ENCODE data around the gene CDC73. TPM values are rescaled to one million over a fixed set of nuclear protein-coding genes. Genes with fewer than 3 reads are reported as not detected.
"Not testable (repeated sequence)": the region's sequence is repeated elsewhere in the genome, so short reads cannot be mapped to it uniquely, and the experiment has no call there.

Gene CDC73
- polyA plus RNA-seq, 12 donors = 26.0 to 58.0 (median 32.6) TPM; not detected in 1

DNA sequence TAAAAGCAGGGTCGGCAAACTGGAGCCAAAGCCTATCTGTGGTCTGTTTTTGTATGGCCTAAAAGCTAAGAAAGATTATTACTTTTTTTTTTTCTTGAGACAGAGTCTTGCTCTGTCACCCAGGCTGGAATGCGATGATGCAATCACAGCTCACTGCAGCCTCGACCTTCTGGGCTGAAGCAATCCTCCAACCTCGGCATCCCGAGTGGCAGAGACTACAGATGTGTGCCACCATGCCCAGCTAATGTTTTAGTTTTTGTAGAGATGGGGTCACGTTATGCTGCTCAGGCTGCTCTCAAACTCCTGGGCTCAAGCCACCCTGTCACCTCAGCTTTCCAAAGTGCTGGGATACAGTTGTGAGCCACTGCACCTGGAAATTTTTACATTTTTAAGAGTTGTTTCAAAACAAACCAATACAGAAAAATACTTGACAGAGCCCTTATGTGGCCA lies 10.2 kb upstream of the CDC73 start:
- DNase-seq = no peak

DNA sequence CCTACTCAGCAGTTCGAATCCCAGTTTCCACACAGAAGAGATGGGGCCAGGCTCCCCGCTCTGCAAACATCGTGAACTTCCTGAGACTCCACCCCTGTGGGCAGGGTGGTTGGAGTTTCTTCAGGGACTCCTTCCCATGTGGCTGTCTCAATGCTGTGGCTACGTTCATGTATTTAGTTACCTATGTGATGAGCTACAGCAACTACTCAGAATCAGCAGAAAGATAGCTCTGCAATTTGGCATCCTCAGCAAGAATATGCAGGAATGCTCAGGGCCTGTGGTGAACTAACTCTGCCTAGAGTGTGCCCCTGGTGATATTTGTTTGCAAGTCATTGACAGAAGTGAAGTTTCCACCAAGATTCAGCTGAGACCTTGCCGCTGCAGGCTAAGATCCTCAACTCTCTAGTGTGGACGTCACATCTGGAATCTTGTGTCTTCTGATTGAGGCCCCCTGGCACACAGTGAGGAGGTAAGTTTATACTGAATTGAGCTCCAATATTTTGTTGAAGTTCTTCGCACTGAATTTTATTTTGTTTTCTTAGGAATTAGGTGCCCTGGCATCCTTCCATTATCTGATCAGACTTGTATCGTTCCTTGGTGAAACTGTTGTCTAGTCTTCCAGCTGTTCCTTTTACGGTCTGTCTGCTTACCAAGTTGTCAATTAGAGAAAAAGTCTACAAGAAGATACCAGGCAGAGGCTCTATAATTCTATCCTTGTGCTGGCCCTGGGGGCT lies 8.4 kb upstream of the CDC73 start:
- no peak for DNase-seq

DNA sequence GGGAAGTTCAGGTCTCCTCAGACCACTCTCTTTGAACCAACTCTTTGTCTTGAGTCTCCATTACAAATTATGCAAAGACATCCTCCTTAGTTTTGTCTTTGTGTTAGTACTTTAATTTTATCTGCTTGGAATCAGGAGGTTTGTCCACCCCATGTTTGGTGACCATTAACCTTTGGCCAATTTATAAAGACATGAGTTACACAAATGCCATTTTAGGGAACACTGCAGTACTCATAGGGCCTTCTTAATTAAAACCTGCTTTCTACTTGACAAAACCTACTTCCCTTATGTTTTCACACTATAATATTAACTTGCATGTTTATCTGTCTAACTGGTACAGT lies 7.9 kb upstream of the CDC73 start:
- no peak for DNase-seq

DNA sequence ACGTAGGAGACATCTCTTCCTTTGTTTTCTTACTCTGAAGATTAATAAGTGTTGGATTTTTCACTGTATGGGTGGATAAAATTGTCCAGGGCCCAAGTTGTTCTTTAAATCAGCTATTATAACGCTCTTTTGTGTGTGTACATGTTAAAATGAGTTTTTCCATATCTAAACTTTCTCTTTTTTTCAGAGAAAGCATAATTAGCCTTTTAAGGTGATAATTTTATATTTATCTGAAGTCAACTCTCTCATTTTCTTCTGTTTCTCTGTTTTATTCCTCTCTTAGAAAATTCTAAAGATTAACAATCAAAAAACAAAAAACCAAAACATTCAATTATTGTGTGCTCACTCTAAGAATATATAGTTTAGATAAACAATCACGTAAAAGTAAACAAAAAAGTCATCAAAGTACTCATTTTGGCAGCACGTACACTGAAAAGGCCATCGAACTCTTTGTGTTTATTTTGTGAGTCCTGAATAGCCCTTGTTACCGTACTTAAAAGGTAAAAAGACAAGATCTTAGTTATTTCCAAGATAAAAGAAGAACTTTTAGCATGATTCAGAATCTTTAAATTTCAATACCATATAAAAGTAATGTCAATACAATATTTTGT lies 7.2 kb upstream of the CDC73 start:
- DNase-seq = no peak

DNA sequence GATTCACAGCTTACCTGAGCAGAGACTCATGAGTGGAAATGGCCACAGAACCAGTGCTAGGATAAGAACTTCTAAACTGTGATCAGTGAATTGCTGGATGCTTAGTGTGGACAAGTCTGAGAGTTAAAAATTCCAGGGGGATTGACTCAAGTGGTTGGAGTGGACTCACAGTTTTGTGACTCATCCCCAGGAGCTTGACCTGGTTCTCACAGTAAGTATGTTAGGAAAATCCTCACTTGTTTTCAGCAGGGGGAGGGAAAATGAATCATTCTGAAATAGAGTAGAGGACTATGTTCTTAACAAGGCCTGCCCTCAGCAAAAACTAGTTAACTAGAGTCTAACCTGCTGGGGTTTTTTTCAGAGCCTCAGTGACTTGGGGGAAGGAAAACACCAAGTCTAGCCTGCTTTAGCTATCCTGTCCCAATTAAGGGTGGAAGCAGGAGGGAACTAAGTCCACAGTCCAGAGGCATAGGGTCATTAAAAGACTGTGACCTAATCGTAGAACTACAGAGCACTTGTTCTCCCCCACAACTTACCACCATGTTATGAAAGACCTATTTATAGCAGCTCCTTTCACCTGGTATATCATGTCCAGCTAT lies 6.1 kb upstream of the CDC73 start:
- DNase-seq = no peak

DNA sequence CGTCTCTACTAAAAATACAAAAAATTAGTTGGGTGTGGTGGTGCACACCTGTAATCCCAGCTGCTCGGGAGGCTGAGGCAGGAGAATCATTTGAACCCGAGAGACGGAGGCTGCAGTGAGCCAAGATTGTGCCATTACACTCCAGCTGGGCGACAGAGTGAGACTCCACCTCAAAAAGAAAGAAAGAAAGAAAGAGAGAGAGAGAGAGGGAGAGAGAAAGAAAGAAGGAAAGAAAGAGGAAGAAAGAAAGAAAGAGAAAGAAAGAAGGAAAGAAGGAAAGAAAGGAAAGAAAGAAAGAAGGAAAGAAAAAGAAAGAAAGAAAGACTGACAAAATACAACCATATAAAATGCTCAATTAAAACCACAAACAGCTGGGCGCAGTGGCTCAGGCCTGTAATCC lies 4.7 kb upstream of the CDC73 start:
- DNase-seq = not testable (repeated sequence)

DNA sequence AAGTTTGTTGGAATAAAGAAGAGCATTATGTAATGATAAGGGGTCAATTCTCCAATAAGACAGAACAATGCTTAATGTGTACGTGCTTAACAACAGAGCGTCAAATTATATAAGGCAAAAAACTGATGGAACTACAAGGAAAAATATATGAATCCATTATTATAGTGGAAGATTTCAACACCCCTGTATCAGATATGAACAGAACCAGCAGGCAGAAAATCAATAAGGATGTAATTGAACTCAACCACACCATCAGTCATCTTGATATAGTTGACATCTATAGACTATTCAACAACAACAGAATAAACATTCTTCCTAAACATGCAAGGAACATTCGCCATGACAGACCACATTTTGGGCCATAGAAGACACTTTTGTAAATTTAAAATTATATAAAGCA lies 3.6 kb upstream of the CDC73 start:
- no peak for DNase-seq

DNA sequence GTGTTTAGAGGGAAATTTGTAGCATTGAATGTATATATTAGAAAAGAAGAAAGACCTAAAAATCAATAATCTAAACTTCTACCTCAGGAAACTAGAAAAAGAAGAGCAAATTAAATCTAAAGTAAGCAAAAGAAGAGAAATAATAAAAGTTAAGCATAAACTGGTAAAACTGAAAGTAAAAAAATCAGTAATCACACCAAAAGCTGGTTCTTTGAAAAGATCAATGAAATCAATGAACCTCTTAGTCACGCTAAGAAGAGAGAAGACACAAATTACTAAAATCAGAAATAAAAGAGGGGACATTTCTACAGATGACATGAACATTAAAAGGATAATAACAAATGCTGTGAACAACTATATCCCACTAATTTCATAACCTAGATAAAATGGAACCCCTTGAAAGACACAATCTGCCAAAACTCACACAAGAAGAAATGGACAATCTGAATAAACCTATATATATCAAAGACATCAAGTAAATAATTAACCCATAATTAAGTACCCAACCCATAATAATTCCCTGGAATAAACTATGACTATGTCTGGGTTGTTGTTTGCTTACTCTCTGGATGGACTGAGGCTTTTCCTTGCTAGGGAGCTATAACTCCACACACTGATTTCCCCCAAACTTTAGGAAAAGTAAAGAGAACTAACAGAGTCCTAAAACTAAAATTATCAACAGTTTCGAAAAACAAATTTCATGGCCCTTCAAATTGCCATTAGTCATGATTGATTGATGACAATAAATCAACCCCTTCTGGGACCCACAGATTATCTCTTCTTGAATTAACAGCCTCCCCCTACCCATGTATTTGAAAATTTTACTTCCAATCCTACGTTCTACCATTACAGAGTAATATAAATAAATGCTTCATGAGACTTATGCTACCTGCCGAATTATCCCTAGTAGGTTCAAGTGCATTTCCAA lies 2.8 kb upstream of the CDC73 start:
- DNase-seq = no peak

DNA sequence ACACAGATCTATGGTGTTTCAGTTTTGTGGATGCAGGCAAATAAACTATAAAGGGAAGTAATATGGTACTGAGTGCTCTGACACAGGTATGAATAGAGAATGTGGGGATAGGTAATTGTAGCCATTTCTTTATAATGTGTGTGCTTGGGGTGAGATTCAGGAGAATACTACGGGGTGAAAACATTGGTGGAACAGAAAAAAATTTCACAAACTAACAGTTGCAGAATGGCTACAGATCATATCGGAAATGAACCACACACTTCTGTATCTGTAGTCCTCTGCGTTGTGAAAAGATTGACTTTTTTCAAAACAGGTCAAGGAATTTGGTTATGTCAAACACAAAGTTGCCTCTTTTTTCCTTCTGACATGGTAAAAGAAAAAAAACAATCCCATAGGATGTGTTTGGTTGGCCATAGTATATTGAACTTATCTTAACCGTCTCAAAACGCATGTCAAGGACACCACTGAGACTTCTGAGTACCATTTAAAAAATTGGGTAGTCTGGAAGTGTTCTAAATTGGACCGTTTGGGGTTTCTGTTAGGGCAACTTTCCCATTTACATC lies 1.1 kb upstream of the CDC73 start:
- no peak for DNase-seq

DNA sequence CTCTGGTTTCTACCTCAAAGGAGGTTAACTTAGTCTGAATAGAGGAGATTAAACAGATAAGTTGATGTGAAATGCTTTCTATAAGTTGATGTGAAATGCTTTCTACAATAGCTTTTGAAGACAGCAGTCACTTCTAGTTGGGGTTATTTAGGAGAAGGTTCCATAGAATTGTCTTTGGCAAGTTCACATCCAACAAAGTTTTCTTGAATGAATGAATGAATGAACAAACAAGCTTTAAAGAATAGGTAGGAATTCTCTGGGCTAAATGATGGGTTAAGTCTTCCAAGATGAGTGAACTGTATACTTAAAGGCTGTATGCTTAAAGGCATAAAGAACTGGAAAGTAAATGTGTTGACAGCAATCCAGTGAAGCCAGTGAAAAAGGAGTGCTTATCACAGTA lies 1.9 kb downstream of the CDC73 start:
- DNase-seq = no peak

DNA sequence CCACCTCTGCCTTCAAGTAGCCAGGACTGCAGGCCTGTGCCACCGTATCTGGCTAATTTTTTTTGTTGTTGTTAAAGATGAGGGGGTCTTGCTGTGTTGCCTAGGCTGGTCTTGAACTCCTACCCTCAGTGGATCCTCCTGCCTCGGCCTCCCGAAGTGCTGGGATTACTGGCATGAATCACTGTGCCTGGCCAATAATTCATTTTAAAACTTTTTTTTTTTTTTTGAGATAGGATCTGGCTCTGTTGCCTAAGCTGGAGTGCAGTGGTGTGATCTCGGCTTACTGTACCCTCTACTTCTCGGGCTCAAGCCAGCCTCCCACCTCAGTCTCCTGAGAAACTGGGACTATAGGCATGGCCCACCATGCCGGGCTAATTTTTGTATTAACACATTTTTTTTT lies 3.5 kb downstream of the CDC73 start:
- DNase-seq = no peak

DNA sequence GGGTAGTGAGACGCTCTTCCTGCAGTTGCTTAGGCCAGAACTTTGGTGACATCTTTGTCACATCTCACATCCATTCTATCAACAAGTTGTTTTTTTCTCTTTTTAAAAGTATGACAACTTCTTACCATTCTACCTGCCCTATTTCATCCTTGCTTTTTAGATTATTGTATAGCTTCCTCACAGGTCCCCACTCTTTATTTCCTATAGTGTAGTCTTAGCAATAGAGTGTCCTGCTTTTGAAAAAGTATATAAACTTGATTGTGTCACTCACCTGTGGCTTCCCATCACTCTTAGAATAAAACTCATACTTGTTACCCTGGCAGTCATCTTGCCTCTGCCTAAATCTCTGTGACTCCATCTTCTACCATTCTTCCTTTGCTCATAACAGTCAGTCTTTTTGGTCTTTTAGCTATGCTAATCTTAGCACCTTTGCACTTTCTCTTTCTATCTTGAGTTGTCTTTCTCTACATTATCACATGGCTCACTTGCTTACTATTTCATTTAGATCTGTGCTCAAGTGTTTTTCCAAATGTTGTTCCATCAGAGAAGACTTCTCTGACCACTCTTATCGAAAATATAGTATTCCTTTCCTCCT lies 9.5 kb downstream of the CDC73 start:
- DNase-seq = no peak

DNA sequence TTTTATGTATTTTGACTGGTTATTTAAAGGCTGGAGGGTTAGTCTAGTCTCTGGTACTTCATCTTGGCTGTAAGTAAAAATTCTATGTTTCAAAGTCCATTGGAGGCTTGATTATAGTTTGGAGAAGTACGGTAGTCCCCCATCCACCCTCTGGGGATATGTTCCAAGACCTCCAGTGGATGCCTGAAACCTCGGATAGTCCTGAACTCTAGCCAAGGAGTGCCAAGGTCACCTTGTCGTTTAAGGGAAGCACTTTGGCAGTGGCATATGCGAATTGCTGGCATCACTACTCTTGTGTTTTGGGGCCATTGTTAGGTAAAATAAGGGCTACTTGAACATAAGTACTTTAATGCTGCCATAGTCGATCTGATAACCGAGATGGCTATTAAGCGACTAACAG lies 18.4 kb downstream of the CDC73 start:
- DNase-seq = no peak

DNA sequence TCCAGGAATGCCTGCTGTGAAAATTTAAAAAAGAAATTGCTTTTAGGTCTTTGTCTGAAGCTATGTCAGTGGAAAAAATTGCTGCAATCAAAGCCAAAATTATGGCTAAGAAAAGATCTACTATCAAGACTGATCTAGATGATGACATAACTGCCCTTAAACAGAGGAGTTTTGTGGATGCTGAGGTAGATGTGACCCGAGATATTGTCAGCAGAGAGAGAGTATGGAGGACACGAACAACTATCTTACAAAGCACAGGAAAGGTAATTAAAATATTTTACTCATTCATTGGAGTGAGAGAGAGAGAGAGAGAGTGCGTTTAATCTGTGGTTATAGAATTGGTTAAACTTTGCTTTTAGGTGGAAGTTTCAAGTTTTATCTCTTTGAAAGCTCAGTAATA lies 20.0 kb downstream of the CDC73 start:
- DNase-seq = no peak

DNA sequence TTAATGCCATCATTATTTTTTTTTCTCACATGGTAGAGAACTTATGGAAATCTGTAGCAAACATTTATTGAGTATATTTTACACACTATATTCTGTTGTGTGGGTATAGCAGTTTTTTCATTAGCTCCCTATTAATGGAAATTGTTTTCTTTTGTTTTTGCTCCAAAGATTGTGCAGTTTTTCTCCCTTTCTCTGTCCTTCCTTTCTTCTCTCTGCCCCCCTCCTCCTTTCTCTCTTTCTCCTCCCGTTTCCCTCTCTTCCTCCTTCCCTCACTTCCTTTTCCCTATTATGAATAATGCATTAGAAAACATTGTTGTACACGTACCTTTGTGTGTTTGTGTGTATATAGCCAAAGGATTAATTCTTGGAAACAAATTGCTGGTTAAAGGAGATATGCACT lies 20.6 kb downstream of the CDC73 start:
- no peak for DNase-seq

DNA sequence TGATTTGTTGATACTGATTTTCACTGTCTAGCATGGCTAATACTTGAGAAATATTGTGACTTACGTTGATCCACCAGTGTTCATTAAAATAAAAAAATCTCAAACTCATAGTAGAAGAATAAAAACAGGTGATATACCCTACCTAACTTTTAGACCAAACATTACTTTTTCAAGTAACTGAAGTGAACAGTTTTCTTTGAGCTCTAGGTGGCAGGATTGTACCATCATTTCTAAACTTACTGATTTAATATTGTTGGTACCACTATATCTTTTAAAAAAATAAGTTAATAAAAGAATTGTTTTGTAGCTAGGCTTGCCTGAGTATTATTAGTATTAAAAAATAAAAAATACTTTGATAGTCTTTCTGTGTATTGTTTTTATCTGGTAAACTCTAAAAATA lies 21.5 kb downstream of the CDC73 start:
- DNase-seq = no peak

DNA sequence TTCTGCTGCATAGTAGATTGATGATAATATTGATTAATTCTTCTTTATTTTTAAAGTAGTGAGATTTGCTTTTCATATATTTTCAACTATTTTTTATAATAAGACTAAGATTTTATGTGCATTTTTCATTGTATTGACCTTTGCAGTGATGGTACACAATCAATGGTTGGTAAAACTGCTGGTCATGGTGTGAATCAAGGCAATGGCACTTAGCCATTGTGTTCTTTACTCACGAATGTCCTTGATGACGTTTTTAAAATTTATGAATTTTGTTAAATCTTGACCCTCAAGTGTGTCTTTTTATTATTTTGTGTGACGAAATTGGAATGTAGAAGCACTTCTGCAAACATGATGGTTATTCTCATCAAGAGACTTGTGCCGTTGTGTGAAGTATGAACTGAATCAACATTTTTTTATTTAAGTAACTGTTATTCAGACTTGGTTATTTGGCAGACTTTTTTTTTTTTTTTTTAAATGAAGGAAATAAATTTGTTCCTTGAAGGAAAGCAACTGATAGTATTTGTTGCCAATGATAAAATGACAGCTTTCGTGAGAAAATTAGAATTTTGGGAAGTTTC lies 22.6 kb downstream of the CDC73 start:
- DNase-seq = no peak

DNA sequence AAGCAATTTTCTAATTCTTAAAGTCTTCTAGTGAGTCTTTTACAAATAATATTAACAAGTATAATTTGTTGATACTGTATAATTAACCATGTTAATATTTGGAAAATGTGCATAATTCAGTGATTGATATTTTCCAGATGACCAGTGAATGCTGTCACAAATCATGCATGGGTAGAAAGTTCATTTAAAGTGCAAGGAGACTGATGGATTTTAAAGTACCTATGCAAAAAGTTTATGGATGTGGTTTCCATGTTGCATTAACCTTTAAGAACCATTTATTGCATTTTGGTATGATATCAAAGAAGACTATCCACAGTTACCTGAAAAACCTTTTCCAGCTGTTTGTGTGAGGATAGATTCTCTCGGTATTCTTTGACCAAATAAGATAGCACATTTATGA lies 23.2 kb downstream of the CDC73 start:
- DNase-seq = no peak

DNA sequence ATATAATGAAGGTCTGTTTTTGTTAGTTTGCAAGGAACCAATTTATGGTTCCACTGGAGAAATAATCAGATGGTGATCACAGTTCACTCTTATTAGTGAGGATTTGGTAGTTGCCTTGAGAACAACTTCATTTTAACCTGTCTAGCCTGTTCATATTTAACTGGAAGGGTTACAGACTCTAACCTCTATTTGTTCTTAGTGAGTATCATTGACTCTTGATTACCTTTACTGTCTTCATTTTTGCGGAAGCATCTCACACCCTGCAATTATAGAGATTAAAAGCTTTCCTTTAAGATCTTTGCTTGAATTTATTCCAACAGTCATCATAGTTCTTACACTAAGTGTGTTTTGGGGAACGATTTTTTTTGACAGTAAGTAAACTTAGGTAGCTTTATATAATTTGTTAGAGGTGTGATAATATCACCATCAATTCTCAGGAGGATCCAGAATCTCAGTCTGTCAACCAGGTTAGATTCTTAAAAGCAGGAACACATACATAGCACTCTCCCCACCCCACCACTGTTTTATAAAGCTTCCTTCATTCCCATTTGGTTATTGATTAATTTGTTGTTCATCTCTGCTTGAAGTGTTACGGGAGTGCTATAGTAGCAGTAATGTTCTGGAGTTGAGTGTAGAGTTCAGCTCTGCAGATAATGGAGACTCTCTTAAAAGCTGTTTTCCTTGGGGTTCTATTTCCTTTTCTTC lies 34.4 kb downstream of the CDC73 start:
- DNase-seq = no peak

DNA sequence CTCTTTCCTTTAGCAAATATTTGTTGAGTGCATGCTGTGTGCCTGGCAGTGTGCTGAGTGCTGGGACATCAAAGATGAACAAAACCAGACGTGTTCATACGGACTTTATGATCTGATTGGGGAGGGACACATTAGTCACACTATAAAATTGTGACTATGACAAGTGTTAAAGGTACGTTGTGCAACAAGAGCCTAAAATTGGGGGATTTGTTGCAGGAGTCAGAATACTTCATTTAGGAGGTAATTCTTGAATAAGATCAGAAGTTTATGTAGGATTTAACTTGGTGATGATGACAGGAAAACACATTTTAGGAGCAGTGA lies 35.0 kb downstream of the CDC73 start:
- no peak for DNase-seq

DNA sequence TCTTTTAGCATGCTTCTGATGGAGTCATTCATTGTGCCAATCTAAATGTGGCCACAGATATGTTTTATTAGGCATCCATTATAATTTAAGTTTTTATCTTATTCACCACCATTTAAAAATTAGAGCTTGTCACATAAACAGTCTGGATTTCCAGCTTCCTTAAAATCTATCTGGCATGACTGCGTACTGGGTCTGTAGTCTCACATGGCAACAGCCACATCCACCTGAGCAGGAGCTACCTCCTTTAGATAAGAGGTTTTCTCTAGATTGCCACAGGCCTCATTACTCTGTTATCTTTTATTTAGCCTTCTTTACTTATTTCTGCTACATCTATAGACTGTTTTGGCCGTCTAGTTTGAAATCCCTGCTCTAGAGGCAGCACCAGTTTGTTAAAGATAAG lies 35.5 kb downstream of the CDC73 start:
- no peak for DNase-seq
